Fibroblast of skin of right quadriceps (primary cell): ENCODE data around the gene UBN1.

Source experiments
- DNase-seq: peaks from one replicate; pipeline ENCODE4 v3.0.0-alpha.2; 2013

Gene UBN1

DNA sequence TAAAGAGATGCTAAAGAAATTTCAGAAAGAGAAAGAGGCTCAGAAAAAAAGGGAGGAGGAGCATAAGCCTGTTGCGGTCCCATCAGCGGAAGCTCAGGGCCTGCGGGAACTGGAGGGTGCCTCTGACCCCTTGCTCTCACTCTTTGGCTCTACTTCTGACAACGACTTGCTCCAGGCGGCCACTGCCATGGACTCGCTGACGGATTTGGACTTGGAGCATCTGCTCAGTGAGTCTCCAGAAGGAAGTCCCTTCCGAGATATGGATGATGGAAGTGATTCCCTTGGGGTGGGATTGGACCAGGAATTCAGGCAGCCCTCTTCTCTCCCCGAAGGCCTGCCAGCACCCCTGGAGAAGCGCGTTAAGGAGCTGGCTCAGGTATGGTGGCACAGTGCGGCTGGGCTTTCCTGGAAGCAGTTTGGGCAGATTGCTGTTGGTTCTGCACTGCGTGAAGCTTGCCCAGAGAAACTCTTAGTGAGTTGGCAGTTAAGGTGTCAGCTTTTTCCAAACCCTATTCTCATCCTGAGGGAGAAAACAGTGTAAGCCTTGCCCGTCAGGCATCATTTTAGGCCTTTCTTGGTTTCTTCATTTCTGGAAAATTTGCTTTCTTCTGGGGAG lies 13.6 kb downstream of the UBN1 start:
- DNase-seq, result no peak

DNA sequence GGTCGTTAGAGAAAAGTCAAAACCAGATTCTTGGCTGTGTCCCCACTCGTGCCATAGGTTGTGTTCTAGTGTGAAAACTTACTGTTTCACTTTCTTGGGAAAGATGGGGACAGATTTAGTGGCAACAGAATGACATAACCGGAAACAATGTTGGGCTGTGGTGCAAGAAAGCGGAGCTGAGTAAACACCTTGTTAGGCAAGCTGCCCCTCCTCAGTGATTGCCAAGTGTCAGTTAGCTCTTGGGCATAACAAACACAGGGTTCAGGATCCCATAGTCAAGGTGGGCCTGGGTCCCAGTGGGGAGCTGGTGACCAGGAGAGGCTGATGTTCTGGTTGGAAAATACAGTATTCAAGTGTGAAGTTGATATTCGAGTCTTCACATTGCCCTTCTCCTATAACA lies 15.4 kb downstream of the UBN1 start:
- DNase-seq, result no peak

GRCh38 chr16:4864728-4865127 lies 17.4 kb downstream of the UBN1 start:
- DNase-seq, result no peak

DNA sequence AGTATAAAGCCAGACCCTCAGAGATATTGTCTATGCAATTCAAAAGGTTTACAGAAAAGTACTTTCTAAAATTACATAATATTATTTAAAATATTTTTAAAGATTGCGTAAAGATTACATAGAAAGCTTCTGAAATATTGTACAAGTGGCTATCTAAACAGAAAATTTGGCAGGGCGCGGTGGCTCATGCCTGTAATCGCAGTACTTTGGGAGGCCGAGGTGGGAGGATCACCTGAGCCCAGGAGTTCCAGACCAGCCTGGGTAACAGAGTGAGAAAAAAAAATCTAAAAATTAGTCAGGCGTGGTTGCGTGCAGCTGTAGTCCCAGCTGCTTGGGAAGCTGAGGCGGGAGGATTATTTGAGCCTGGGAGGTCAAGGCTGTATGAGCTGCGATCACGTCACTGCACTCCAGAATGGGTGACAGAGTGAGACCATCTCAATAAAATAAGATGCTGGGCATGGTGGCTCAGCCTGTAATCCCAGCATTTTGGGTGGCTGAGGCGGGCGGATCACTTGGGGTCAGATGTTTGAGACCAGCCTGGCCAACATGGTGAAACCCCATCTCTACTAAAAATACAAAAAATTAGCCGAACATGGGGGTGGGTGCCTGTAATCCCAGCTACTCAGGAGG lies 18.1 kb downstream of the UBN1 start:
- DNase-seq, result no peak

GRCh38 chr16:4866586-4866985 lies 19.3 kb downstream of the UBN1 start:
- no peak for DNase-seq

- no peak for DNase-seq
Measured at GRCh38 chr16:4868026-4868425, 20.7 kb downstream of the UBN1 start.

GRCh38 chr16:4868535-4868934 lies 21.3 kb downstream of the UBN1 start:
- no peak for DNase-seq

- DNase-seq, result no peak
Measured at GRCh38 chr16:4869147-4869805, 22.0 kb downstream of the UBN1 start.

DNA sequence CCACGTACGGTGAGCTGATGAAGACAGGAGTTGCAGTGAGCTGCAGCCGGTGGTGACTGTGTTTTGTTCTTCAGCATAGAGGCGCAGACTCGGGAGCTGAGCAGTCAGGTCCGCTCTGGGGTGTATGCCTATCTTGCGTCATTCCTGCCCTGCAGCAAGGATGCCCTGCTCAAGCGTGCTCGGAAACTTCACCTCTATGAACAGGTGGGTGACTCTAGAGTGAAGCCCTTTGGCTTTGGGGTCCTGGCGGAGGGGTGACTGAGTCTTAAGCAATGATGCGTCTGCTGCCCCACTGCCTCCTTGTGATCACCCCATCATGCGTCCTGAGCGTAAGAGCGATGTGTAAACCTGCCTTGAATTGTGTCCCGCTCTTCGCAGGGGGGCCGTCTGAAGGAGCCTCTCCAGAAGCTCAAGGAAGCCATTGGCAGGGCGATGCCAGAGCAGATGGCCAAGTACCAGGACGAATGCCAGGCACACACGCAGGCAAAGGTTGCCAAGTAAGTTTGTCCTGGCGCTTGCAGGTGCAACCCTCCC lies 22.9 kb downstream of the UBN1 start:
- DNase-seq, result no peak

- DNase-seq, result no peak
Measured at GRCh38 chr16:4871071-4871470, 23.8 kb downstream of the UBN1 start.

GRCh38 chr16:4873091-4873490 lies 25.8 kb downstream of the UBN1 start:
- DNase-seq, result no peak

- DNase-seq, result no peak
Measured at GRCh38 chr16:4874666-4875065, 27.4 kb downstream of the UBN1 start.

- no peak for DNase-seq
Measured at GRCh38 chr16:4876646-4877379, 29.5 kb downstream of the UBN1 start.

GRCh38 chr16:4877380-4877685 lies 30.1 kb downstream of the UBN1 start:
- DNase-seq, result no peak

GRCh38 chr16:4879049-4879448 lies 31.8 kb downstream of the UBN1 start:
- no peak for DNase-seq

GRCh38 chr16:4880006-4880580 lies 32.8 kb downstream of the UBN1 start:
- DNase-seq, result no peak

DNA sequence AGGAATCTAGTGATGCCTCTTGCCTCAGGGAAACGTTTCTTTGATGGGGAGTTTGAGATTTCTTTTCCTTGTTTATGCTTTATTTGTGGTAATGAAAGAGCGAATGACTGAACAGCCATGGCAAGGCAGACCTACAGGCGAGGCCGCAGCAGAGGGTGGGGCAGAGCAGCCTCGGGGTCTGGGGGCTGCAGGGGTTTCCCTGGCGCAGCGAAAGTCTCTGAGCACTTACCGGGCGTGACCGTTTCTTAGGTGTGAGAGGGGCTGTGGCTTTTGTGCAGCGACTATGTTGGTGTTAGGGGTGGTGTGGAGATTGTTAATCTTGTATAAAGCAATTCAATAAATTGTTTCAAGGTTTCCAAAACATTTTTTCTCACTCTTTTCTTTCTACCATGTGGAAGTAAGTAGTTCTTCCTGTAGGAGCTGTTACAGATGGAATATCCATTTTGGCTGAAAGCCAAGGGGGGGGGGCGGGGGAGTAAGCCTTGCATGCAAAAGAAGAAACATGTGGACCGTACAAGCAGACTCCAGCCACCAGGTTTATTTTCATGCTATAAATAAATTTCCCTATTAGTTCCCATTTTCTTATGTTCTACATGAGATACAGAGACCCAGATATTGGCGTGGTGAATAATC lies 34.8 kb downstream of the UBN1 start:
- DNase-seq, result peak; percentile 56

- peak; percentile 53 for DNase-seq
Measured at GRCh38 chr16:4882633-4883285, 35.5 kb downstream of the UBN1 start.

- DNase-seq, result no peak
Measured at GRCh38 chr16:4883501-4883900, 36.2 kb downstream of the UBN1 start.

DNA sequence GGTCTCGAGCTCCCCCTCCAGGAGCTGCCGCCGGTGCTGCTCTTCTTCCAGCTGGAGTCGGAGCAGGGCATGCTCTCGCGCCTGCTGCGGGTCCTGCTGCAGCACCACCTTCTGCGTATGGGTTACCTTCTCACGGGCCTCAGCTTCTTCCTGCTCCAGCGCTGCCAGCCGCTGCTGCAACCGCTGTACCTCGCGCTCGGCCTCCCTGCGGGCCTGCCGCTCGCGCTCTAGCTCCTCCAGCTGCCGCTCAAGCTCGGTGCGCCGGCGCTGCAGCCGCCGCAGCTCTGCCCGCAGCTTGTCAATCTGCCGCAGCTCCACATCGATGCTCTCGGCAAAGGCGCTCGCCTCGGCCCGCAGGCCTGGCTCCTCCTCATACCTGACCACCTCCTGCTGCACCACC lies 36.9 kb downstream of the UBN1 start:
- DNase-seq, result no peak

- no peak for DNase-seq
Measured at GRCh38 chr16:4884972-4885874, 37.9 kb downstream of the UBN1 start.
